ENCODE measurements around the gene GLMN.

- no peak for TF ChIP-seq CTCF (IDR thresholded peaks at IDR 0.05 in 8 of 11, conservative IDR thresholded peaks at IDR 0.05 in 3 of 11)
- no peak for TF ChIP-seq POLR2A (IDR thresholded peaks at IDR 0.05)
These were observed 9.2 kb upstream of the GLMN start for GRCh38 chr1:92307980-92308379.
